ENCODE measurements around the gene MIS18A.

The MIS18A gene

GRCh38 chr21:32253215-32253641 is 25.6 kb downstream of the MIS18A start:
- DNase-seq (ENCODE audit: low read depth) = no peak

DNA sequence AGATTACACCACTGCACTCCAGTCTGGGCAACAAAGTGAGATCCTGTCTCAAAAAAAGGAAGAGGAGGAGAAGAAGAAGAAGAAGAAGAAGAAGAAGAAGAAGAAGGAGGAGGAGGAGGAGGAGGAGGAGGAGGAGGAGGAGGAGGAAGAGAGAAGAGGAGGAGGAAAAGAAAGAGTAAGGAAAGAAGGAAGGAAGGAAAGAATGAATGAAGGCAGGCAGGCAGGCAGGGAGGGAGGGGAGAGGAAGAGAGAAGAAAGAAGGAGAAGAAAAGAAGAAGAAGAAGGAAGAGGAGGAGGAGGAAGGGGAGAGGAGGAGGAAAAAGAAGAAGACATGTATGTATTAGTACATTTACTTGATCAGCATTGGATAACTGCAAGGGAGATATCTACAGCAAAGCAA is 26.7 kb downstream of the MIS18A start:
- no peak for DNase-seq (ENCODE audit: low read depth)

DNA sequence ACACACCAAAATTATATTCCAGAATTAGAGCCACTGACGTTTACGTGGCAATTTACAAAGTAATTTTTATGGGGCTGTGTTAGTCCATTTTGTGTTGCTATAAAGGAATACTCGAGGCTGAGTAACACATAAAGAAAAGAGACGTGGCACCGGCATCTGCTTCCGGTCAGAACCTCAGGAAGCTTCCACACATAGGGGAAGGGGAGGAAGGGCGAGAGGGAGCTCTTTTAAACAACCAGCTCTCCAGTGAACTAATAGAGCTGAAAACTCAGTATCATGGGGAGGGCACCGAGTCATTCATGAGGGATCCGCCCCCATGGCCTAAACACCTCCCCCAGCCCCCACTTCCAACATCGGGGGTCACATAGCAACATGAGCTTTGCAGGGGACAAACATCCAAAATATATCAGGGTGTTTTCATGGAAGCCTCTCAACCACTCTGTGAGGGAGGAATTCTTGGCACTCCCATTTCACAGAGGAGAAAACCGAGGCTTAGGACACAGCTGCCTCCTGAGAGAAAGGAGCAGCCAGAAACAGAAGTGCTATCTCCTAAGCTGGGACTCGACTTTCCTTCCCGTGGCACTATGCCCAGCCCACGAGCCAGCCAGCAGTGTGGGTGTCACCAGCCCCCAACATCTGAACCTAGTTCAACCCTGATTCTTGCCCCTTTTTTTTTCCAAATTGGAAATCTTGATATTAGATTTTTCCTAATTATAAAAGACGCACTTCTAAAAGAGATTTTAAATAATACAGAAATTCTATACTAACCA is 29.2 kb downstream of the MIS18A start:
- DNase-seq (ENCODE audit: low read depth) = no peak

DNA sequence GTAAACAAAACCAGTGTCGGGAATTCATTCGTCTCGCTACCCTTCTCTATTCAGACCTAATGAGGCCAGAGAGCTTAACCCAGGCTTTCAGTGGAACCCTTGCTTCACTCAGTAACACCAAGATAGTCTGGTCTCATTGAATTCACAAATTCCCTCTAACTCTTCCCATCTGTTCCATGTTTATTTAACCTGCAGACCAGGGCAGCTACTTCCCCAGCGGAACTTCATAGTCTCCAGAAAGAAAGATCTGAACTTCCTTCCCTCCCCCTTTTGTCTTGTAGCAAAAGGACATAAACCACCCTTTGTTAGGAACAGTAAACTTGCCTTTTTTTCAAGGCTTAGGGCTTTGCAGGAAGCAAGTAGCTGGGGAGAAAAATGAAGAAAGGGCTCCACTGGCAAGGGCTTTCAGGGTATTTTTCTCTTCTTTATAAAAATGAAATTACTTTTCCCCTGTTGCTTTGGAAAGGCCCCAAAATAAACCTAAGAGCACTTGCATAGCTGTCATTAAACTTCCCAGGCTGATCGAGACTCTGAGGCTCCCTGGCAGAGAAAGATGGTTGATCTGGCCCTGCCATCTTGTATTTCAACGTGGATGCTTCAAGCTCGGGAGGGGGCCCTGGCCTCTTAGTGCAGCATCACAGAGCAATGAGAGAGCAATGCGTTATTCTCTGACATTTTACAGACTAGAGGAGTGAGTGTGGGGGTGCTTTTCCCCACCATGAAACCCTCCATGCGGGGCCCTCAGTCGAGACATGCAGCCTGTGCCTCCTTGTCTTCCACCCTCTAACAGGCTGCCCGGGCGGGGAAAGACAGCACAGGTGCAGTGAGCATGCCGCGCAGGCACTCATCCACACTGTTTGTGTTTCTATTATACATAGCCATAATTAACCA is 30.0 kb downstream of the MIS18A start:
- DNase-seq (ENCODE audit: low read depth) = no peak

GRCh38 chr21:32246571-32247140 is 32.2 kb downstream of the MIS18A start:
- no peak for DNase-seq (ENCODE audit: low read depth)

DNA sequence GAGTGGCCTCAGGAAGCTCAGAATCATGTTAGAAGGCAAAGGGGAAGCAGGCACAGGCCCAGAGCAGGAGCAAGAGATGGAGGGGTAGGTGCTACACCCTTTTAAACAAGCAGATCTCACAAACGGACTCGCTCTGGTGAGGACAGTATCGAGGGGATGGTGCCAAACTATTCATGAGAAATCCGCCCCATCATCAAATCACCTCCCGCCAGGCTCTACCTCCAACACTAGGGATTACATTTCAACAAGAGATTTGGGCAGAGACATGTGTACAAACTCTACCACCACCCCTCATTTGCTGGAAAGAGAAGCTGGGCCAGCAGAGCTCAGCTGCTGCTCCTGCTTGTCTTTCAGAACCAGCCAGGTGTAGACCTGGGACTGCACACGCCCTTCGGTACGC is 32.9 kb downstream of the MIS18A start:
- no peak for DNase-seq (ENCODE audit: low read depth)

- no peak for DNase-seq (ENCODE audit: low read depth)
Observed at GRCh38 chr21:32240851-32241687, 37.8 kb downstream of the MIS18A start.

GRCh38 chr21:32239551-32239950 is 39.3 kb downstream of the MIS18A start:
- no peak for DNase-seq (ENCODE audit: low read depth)

GRCh38 chr21:32238063-32238462 is 40.8 kb downstream of the MIS18A start:
- DNase-seq (ENCODE audit: low read depth) = no peak

- no peak for DNase-seq (ENCODE audit: low read depth)
Observed at GRCh38 chr21:32237021-32237420, 41.8 kb downstream of the MIS18A start.

DNA sequence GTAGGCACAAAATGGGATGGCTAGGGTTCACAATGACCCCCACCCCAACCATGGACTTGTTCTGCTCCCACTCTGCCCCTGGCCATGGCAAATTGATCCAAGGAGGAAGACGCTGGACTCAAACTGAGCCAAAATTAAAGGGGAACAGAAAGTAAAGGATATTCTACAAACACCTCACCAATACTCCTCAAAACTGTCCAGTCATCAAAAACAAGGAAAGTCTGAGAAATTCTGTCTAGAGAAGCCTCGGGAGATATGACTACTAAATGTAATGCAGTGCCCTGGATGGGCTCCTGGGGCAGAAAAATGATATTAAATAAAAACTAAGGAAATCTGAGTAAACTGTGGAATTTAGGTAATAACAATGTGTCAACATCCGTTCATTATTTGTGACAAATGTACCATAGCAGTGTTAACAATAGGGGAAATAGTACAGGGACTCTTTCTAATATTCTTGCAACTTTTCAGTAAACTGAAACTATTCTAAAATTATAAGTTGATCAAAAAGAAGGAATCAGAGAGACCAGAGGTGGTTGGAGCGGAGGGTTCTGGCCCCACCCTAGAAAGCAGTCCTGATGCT is 45.0 kb downstream of the MIS18A start:
- DNase-seq (ENCODE audit: low read depth) = no peak

DNA sequence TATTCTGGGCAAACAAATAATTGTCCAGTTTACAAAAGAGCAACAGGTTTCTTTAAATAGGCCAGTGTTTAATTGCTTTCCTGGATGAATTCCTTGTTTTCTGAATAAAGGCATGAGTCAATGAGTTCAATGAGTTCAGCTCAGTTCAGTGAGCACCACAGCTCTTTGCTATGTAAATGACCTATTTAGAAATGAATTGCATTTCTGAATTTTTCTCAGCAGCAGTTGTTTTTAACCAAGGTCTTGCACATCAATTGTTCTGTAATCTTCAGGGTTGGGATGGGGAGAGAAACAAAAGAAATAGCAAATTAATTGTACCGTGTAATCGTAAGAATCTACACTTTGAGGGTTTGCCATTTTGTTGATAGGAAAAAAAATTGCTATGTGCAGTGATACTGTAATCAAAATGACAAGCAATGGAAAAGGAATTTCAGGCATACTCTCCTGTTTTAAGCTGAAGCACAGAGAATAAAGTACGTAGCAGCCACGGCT is 45.7 kb downstream of the MIS18A start:
- no peak for DNase-seq (ENCODE audit: low read depth)

DNA sequence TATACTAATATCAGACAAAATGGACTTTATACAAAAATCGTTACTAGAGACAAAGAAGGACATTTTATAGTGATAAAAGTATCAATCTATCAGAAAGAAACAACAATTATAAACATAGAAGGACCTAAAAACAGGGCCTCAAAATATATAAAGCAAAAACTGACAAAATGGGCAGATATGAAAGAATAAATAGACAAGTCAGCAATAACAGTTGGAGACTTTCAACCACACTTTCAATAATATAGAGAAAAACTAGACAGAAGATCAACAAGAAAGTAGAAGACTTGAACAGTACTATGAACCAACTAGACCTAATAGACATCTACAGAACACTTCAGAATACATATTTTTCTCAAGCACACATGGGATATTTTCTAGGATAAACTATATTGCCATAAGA is 52.4 kb downstream of the MIS18A start:
- DNase-seq (ENCODE audit: low read depth) = no peak
